HG03558 (cell line): Measurements from ENCODE around the gene KCNJ9.

Experiments
- ATAC-seq: cut with Tn5 transposase; IDR thresholded peaks from one replicate; pipeline ENCODE4 v1.9.1; 2021; ENCODE audit warnings: moderate number of reproducible peaks; ENCODE audit not compliant: unreplicated experiment; ENCODE audit errors: extremely low read depth

The KCNJ9 gene

GRCh38 chr1:160136926-160137200 lies 55.5 kb downstream of the KCNJ9 start:
- ATAC-seq, result no peak

DNA sequence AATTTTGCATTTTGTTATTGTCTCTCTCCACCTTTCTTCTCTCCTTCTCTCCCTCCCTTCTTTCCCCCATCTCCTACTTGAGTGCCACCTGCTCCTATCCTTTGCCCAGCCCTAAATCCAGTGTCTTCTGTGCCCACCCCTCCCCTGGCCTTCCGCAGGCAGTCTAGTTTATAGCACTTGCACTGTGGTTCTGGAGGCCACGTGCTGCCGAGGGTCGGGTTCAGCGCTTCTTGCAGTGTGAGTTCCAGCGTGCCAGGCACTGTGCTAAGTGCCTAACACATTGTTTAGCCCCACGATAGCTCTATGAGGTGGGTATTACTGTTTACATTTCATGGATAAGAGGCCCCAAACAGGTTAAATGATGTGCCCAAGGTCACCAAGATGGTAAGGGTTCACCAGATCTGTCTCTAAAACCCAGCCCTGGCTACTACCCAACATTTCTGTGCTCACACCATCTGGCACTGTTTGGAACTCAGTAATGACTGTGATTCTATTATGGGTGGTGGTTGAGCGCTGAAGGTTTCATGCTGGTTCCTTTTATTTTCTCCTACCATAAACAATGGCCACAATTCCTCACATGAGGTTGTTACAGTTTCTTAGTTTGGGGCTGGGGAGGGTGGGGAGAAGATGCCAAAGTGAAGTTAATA lies 56.0 kb downstream of the KCNJ9 start:
- no peak for ATAC-seq

DNA sequence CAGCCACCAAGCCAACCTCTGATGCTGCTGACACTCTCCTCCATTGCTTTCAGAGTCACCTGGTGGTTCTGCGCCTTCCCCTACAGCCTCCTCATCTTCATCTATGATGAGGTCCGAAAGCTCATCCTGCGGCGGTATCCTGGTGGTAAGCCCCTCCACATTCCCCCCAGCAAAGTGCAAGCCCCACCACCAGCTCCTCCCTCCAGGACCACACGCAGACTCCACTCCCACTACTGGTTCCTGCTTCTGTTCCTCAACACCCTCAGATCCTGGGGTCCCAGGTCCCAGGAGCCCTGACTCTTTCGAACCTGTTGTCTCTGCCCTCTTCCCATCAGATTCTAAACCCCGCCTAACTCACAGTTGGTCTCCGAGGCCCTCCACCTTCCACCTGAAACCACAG lies 58.5 kb downstream of the KCNJ9 start:
- ATAC-seq, result no peak
